Esophagus muscularis mucosa (tissue), 4 donors: ENCODE results near the gene RNU2-1.

Experiments
- CTCF ChIP-seq, 3 experiments: fragments of 200-600 bp in 2 of 3; fragments of 450-650 bp in 1 of 3; sonication (generic) in 2 of 3; IDR thresholded peaks; one replicate each; pipeline ENCODE4 v1.5.1; 2017 to 2019; ENCODE audit warnings: antibody characterized with exemption in 3 of 3, mild to moderate bottlenecking in 2 of 3, moderate library complexity in 1 of 3
- EP300 ChIP-seq: sonication (generic); formaldehyde crosslinking; IDR thresholded peaks from one replicate; pipeline ENCODE4 v1.6.1; 2017; ENCODE audit warnings: antibody characterized with exemption
- POLR2A ChIP-seq: fragments of 450-650 bp; IDR thresholded peaks from one replicate; pipeline ENCODE4 v1.6.1; 2017; ENCODE audit warnings: antibody characterized with exemption, moderate library complexity, mild to moderate bottlenecking, low read depth
- POLR2AphosphoS5 ChIP-seq, 2 donors: sonication (generic); formaldehyde crosslinking; IDR thresholded peaks; one replicate each; pipeline ENCODE4 v1.6.1; 2017; ENCODE audit warnings: antibody characterized with exemption in 2 of 2

GRCh38 chr17:43211123-43211479, 22.7 kb downstream of the RNU2-1 start:
- TF ChIP-seq EP300 (no peak), CTCF (IDR thresholded peaks at IDR 0.05) (no peak), POLR2AphosphoS5 (IDR thresholded peaks at IDR 0.05) (no peak), POLR2A (no peak)
